Panc1 (cell line): ENCODE data around the gene CCDC73.

Source experiments
- POLR2AphosphoS5 ChIP-seq: IDR thresholded peaks from 2 replicates; pipeline ENCODE4 v1.6.1; 2012; ENCODE audit warnings: mild to moderate bottlenecking, low read depth, low read length, moderate library complexity
- TF ChIP-seq, protein P1 (sequence below): fragments of 450-650 bp; IDR thresholded peaks from 2 replicates; pipeline ENCODE4 v1.5.1; 2017; ENCODE audit warnings: mild to moderate bottlenecking

- TF ChIP-seq, protein P1, sequence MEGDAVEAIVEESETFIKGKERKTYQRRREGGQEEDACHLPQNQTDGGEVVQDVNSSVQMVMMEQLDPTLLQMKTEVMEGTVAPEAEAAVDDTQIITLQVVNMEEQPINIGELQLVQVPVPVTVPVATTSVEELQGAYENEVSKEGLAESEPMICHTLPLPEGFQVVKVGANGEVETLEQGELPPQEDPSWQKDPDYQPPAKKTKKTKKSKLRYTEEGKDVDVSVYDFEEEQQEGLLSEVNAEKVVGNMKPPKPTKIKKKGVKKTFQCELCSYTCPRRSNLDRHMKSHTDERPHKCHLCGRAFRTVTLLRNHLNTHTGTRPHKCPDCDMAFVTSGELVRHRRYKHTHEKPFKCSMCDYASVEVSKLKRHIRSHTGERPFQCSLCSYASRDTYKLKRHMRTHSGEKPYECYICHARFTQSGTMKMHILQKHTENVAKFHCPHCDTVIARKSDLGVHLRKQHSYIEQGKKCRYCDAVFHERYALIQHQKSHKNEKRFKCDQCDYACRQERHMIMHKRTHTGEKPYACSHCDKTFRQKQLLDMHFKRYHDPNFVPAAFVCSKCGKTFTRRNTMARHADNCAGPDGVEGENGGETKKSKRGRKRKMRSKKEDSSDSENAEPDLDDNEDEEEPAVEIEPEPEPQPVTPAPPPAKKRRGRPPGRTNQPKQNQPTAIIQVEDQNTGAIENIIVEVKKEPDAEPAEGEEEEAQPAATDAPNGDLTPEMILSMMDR = no peak
- no peak for TF ChIP-seq POLR2AphosphoS5
Observed at GRCh38 chr11:32830413-32830738, 35.9 kb upstream of the CCDC73 start.
